Activated CD8-positive, alpha-beta memory T cell treated with anti-CD3 and anti-CD28 coated beads, Interleukin-2, amount 10 ng/mL, durations not matched to agents 7 days and 5 days (primary cell): Measurements from ENCODE around the gene SKI. TPM values are rescaled to one million over a fixed set of nuclear protein-coding genes. Genes with fewer than 3 reads are reported as not detected.

Experiments
- ATAC-seq: fragments of 150-1000 bp; cut with Tn5 transposase; one replicate; pipeline ENCODE4 v1.10.0; 2021; ENCODE audit warnings: moderate library complexity
- CTCF ChIA-PET: fragments of 350-600 bp; sonication (Branson Sonifier 250); formaldehyde crosslinking; loops from one replicate; lab custom pipeline; 2021; ENCODE audit warnings: antibody characterized with exemption; lab: Charles Lee
- DNase-seq: peaks from one replicate; pipeline ENCODE4 v3.0.0-alpha.2; 2020
- H3K27ac Mint-ChIP-seq: one replicate; pipeline ENCODE4 v1.8.0; 2021; ENCODE audit warnings: mild to moderate bottlenecking, mixed read lengths
- H3K27me3 Mint-ChIP-seq: one replicate; pipeline ENCODE4 v1.8.0; 2021; ENCODE audit warnings: mixed read lengths
- H3K36me3 Mint-ChIP-seq: one replicate; pipeline ENCODE4 v1.8.0; 2021; ENCODE audit warnings: mild to moderate bottlenecking, mixed read lengths
- H3K4me1 Mint-ChIP-seq: one replicate; pipeline ENCODE4 v1.8.0; 2021; ENCODE audit warnings: mixed read lengths
- H3K4me3 Mint-ChIP-seq: one replicate; pipeline ENCODE4 v1.8.0; 2021; ENCODE audit warnings: mild to moderate bottlenecking, moderate library complexity, mixed read lengths
- H3K9me3 Mint-ChIP-seq: one replicate; pipeline ENCODE4 v1.8.0; 2022; ENCODE audit warnings: low read depth, mixed read lengths
- total RNA-seq, 2 experiments: library from RNA; stranded (reverse); gene quantifications; one replicate each; pipeline ENCODE4 v1.2.3, GENCODE V29; 2021

Gene SKI
- total RNA-seq, 2 experiments from 2014 or later: 35.0 to 42.9 TPM

GRCh38 chr1:2271211-2271721 lies 43.1 kb downstream of the SKI start:
- Mint-ChIP-seq H3K27ac (no peak overlapping the region), H3K9me3 (no peaks in the 10 kb centered on the region), H3K36me3 (no peaks in the 10 kb centered on the region), H3K27me3 (no peaks in the 10 kb centered on the region), H3K4me3 (no peak overlapping the region), H3K4me1 (peaks cover 9% of the 10 kb centered on the region)
- ATAC-seq: no peak
- CTCF ChIA-PET: no interaction called here
- DNase-seq: no peak

- DNase-seq (no peak), ATAC-seq (no peak)
- CTCF ChIA-PET: no interaction called here
- peaks cover 4% of the 10 kb centered on the region for H3K4me1 Mint-ChIP-seq
- no peak overlapping the region for H3K4me3 Mint-ChIP-seq
- no peaks in the 10 kb centered on the region for H3K27me3 Mint-ChIP-seq
- no peak overlapping the region for H3K27ac Mint-ChIP-seq
- H3K9me3 Mint-ChIP-seq: no peaks in the 10 kb centered on the region
- no peaks in the 10 kb centered on the region for H3K36me3 Mint-ChIP-seq
Observed at GRCh38 chr1:2271841-2272655, 43.9 kb downstream of the SKI start.

GRCh38 chr1:2272686-2273400 lies 44.7 kb downstream of the SKI start:
- Mint-ChIP-seq H3K4me3 (no peak overlapping the region), H3K9me3 (no peaks in the 10 kb centered on the region), H3K27ac (no peak overlapping the region), H3K36me3 (peaks cover 6% of the 10 kb centered on the region), H3K27me3 (no peaks in the 10 kb centered on the region), H3K4me1 (peaks cover 4% of the 10 kb centered on the region)
- no peak for DNase-seq
- no peak for ATAC-seq
- CTCF ChIA-PET: no interaction called here

GRCh38 chr1:2273401-2274090 lies 45.4 kb downstream of the SKI start:
- peaks cover 4% of the 10 kb centered on the region for H3K4me1 Mint-ChIP-seq
- CTCF ChIA-PET: no interaction called here
- no peak overlapping the region for H3K4me3 Mint-ChIP-seq
- H3K36me3 Mint-ChIP-seq: peaks cover 6% of the 10 kb centered on the region
- ATAC-seq (no peak), DNase-seq (no peak)
- H3K27ac Mint-ChIP-seq: no peak overlapping the region
- H3K9me3 Mint-ChIP-seq: no peaks in the 10 kb centered on the region
- H3K27me3 Mint-ChIP-seq: no peaks in the 10 kb centered on the region

- no peak overlapping the region for H3K27ac Mint-ChIP-seq
- CTCF ChIA-PET: no interaction called here
- H3K36me3 Mint-ChIP-seq: peaks cover 6% of the 10 kb centered on the region
- no peak overlapping the region for H3K4me3 Mint-ChIP-seq
- no peaks in the 10 kb centered on the region for H3K9me3 Mint-ChIP-seq
- peaks cover 4% of the 10 kb centered on the region for H3K4me1 Mint-ChIP-seq
- H3K27me3 Mint-ChIP-seq: no peaks in the 10 kb centered on the region
- ATAC-seq (no peak), DNase-seq (no peak)
Observed at GRCh38 chr1:2274231-2274928, 46.3 kb downstream of the SKI start.

GRCh38 chr1:2274929-2275475 lies 46.9 kb downstream of the SKI start:
- DNase-seq (no peak), ATAC-seq (no peak)
- H3K27me3 Mint-ChIP-seq: no peaks in the 10 kb centered on the region
- no peaks in the 10 kb centered on the region for H3K9me3 Mint-ChIP-seq
- peaks cover 4% of the 10 kb centered on the region for H3K4me1 Mint-ChIP-seq
- no peak overlapping the region for H3K27ac Mint-ChIP-seq
- peaks cover 6% of the 10 kb centered on the region for H3K36me3 Mint-ChIP-seq
- CTCF ChIA-PET: no interaction called here
- H3K4me3 Mint-ChIP-seq: no peak overlapping the region

- Mint-ChIP-seq H3K4me1 (peaks cover 4% of the 10 kb centered on the region), H3K27ac (no peak overlapping the region), H3K27me3 (no peaks in the 10 kb centered on the region), H3K36me3 (peaks cover 8% of the 10 kb centered on the region), H3K9me3 (no peaks in the 10 kb centered on the region), H3K4me3 (no peak overlapping the region)
- DNase-seq (no peak), ATAC-seq (no peak)
- CTCF ChIA-PET: no interaction called here
Observed at GRCh38 chr1:2275796-2276536, 47.8 kb downstream of the SKI start.

- peaks cover 8% of the 10 kb centered on the region for H3K36me3 Mint-ChIP-seq
- ATAC-seq: no peak
- H3K4me3 Mint-ChIP-seq: no peak overlapping the region
- no peaks in the 10 kb centered on the region for H3K27me3 Mint-ChIP-seq
- H3K4me1 Mint-ChIP-seq: peaks cover 4% of the 10 kb centered on the region
- no peak for DNase-seq
- CTCF ChIA-PET: no interaction called here
- no peaks in the 10 kb centered on the region for H3K9me3 Mint-ChIP-seq
- H3K27ac Mint-ChIP-seq: no peak overlapping the region
Observed at GRCh38 chr1:2276803-2277580, 48.9 kb downstream of the SKI start.

- Mint-ChIP-seq H3K27me3 (no peaks in the 10 kb centered on the region), H3K36me3 (peaks cover 8% of the 10 kb centered on the region), H3K27ac (no peak overlapping the region), H3K9me3 (no peaks in the 10 kb centered on the region), H3K4me3 (no peak overlapping the region), H3K4me1 (peaks cover 4% of the 10 kb centered on the region)
- no peak for ATAC-seq
- no peak for DNase-seq
- CTCF ChIA-PET: no interaction called here
Observed at GRCh38 chr1:2277741-2278488, 49.8 kb downstream of the SKI start.

- CTCF ChIA-PET: no interaction called here
- no peak overlapping the region for H3K27ac Mint-ChIP-seq
- H3K4me1 Mint-ChIP-seq: peaks cover 4% of the 10 kb centered on the region
Observed at GRCh38 chr1:2278591-2279209, 50.6 kb downstream of the SKI start.

GRCh38 chr1:2279210-2279639 lies 51.1 kb downstream of the SKI start:
- no peak for ATAC-seq
- Mint-ChIP-seq H3K9me3 (no peaks in the 10 kb centered on the region), H3K4me1 (peaks cover 4% of the 10 kb centered on the region), H3K4me3 (no peak overlapping the region), H3K36me3 (peaks cover 8% of the 10 kb centered on the region), H3K27ac (no peak overlapping the region), H3K27me3 (no peaks in the 10 kb centered on the region)
- no peak for DNase-seq
- CTCF ChIA-PET: no interaction called here

More at GRCh38 chr1:2278591-2279209, 50.6 kb downstream of the SKI start:
- H3K27me3 Mint-ChIP-seq: no peaks in the 10 kb centered on the region
- DNase-seq (no peak), ATAC-seq (no peak)
- peaks cover 8% of the 10 kb centered on the region for H3K36me3 Mint-ChIP-seq
- no peaks in the 10 kb centered on the region for H3K9me3 Mint-ChIP-seq
- no peak overlapping the region for H3K4me3 Mint-ChIP-seq
